ENCODE data around the gene SDHB. TPM values are rescaled to one million over a fixed set of nuclear protein-coding genes. Genes with fewer than 3 reads are reported as not detected.
A peak's percentile ranks its signal among the peaks of the same experiment; 100 is the strongest.

SDHB gene
- total RNA-seq, 1 donor from 2014 or later = 72.7 TPM

- Mint-ChIP-seq H3K4me1 (ENCODE audit: unreplicated experiment) (peaks cover 28% of the 10 kb centered on the region), H3K36me3 (peaks cover 7% of the 10 kb centered on the region), H3K4me3 (peak overlapping the region; percentile 99), H3K9me3 (no peaks in the 10 kb centered on the region), H3K27me3 (no peaks in the 10 kb centered on the region), H3K27ac (peak overlapping the region; percentile 96)
- TF ChIP-seq, protein P1, sequence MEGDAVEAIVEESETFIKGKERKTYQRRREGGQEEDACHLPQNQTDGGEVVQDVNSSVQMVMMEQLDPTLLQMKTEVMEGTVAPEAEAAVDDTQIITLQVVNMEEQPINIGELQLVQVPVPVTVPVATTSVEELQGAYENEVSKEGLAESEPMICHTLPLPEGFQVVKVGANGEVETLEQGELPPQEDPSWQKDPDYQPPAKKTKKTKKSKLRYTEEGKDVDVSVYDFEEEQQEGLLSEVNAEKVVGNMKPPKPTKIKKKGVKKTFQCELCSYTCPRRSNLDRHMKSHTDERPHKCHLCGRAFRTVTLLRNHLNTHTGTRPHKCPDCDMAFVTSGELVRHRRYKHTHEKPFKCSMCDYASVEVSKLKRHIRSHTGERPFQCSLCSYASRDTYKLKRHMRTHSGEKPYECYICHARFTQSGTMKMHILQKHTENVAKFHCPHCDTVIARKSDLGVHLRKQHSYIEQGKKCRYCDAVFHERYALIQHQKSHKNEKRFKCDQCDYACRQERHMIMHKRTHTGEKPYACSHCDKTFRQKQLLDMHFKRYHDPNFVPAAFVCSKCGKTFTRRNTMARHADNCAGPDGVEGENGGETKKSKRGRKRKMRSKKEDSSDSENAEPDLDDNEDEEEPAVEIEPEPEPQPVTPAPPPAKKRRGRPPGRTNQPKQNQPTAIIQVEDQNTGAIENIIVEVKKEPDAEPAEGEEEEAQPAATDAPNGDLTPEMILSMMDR (conservative IDR thresholded peaks at IDR 0.05) = no peak
- DNase-seq (ENCODE audit: extremely low spot score, unreplicated experiment) = no peak
Observed at GRCh38 chr1:17052038-17052437, 1.8 kb downstream of the SDHB start.

DNA sequence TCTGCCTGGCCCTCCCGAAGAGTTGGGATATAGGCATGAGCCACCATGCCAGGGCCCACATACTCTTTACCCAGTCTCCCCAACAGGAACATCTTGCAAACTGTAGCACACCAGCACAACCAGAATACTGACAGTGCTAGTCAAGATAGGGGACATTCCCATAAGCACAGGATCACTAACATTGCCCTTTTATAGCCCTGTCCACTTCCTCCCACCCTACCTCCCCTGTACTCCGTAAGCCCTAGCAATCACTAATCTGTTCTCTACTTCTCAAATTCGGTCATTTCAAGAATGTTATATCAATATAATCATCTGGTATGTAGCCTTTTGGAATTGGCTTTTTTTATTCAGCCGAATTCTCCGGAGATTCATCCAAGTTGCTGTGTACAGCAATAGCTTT lies 5.9 kb downstream of the SDHB start:
- Mint-ChIP-seq H3K27me3 (no peaks in the 10 kb centered on the region), H3K4me1 (ENCODE audit: unreplicated experiment) (peaks cover 29% of the 10 kb centered on the region), H3K27ac (no peak overlapping the region), H3K4me3 (no peak overlapping the region), H3K9me3 (no peaks in the 10 kb centered on the region), H3K36me3 (peaks cover 19% of the 10 kb centered on the region)
- TF ChIP-seq, protein P1 (conservative IDR thresholded peaks at IDR 0.05) = no peak
- DNase-seq (ENCODE audit: extremely low spot score, unreplicated experiment) = no peak

DNA sequence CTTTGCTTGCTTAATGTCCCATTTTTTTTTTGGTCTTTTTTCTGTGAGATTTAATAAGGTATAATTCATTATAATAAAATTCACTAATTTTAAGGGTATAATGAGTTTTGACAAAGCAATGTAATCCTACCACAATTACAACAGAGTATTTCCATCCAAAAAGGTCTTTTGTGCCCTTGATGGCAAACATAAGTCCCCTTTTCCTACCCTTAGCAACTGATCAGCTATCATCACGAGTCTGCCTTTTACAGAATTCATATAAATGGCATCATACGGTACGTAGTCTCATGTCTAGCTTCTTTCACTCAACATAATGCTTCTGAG lies 7.5 kb downstream of the SDHB start:
- no peaks in the 10 kb centered on the region for H3K27me3 Mint-ChIP-seq
- DNase-seq (ENCODE audit: extremely low spot score, unreplicated experiment) = no peak
- peaks cover 19% of the 10 kb centered on the region for H3K4me1 Mint-ChIP-seq (ENCODE audit: unreplicated experiment)
- TF ChIP-seq, protein P1 (conservative IDR thresholded peaks at IDR 0.05) = no peak
- no peaks in the 10 kb centered on the region for H3K9me3 Mint-ChIP-seq
- peaks cover 20% of the 10 kb centered on the region for H3K36me3 Mint-ChIP-seq
- H3K4me3 Mint-ChIP-seq = no peak overlapping the region
- no peak overlapping the region for H3K27ac Mint-ChIP-seq

DNA sequence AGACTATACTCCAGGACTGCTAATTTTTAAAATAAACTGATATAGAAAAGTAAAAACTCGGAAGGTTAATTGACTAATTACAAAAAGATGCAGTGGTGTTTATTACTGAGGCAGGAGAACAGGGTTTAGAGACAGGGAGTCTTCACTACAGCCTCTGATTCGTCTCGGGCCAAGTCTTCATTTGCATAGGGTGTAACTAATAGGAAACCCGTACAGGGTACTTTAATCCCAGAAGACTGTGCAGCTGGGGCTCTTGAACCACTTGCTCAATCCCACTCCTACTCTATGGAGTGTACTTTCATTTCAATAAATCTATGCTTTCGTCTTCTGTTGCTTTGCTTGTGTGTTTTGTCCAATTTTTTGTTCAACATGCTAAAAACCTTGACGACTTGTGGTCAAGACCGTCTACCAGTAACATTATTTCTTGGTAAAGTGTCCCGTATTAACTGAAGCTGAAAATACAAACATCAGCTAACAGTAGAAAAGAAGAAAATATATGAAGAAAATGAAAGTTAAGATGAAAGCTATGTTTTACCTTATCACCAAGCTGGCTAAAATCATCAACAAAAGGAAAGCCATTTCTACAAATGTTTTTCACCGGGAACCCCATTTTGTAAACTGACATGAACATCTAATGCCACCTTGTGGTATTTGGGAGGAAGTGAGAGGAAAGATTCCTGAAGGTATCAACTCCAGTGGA lies 8.0 kb downstream of the SDHB start:
- Mint-ChIP-seq H3K27ac (peak overlapping the region; percentile 88), H3K36me3 (peaks cover 15% of the 10 kb centered on the region), H3K27me3 (no peaks in the 10 kb centered on the region), H3K9me3 (no peaks in the 10 kb centered on the region), H3K4me3 (peak overlapping the region; percentile 65), H3K4me1 (ENCODE audit: unreplicated experiment) (peaks cover 14% of the 10 kb centered on the region)
- TF ChIP-seq, protein P1 (conservative IDR thresholded peaks at IDR 0.05) = peak; percentile 89
- DNase-seq (ENCODE audit: extremely low spot score, unreplicated experiment) = no peak

- H3K9me3 Mint-ChIP-seq = no peaks in the 10 kb centered on the region
- peak overlapping the region; percentile 23 for H3K4me3 Mint-ChIP-seq
- DNase-seq (ENCODE audit: extremely low spot score, unreplicated experiment) = no peak
- TF ChIP-seq, protein P1 (conservative IDR thresholded peaks at IDR 0.05) = no peak
- no peaks in the 10 kb centered on the region for H3K27me3 Mint-ChIP-seq
- peaks cover 16% of the 10 kb centered on the region for H3K36me3 Mint-ChIP-seq
- peaks cover 13% of the 10 kb centered on the region for H3K4me1 Mint-ChIP-seq (ENCODE audit: unreplicated experiment)
- H3K27ac Mint-ChIP-seq = peak overlapping the region; percentile 88
Observed at GRCh38 chr1:17045150-17045549, 8.7 kb downstream of the SDHB start.
